ENCODE results near the gene SYTL2.

- TF ChIP-seq CTCF (conservative IDR thresholded peaks at IDR 0.05; ENCODE audit: low read length): no peak
- no peak for TF ChIP-seq EZH2phosphoT487 (IDR thresholded peaks at IDR 0.05; ENCODE audit: borderline replicate concordance)
These were observed 27.2 kb downstream of the SYTL2 start for GRCh38 chr11:85783758-85784157.
